Stimulated activated CD4-positive, alpha-beta T cell treated with anti-CD3 and anti-CD28 coated beads, Interleukin-12 subunit alpha, Interleukin-12 subunit beta, amount 100 ng/mL, for 4 hours (primary cell): ENCODE measurements around the gene CCDC70.
"Not testable (repeated sequence)": the region's sequence is repeated elsewhere in the genome, so short reads cannot be mapped to it uniquely, and the experiment has no call there.

Experiments used
- DNase-seq: peaks from one replicate; pipeline ENCODE4 v3.0.0-alpha.2; 2020

CCDC70 gene

GRCh38 chr13:51865838-51866237 lies 4.1 kb downstream of the CCDC70 start:
- DNase-seq: no peak

GRCh38 chr13:51867062-51867461 lies 5.3 kb downstream of the CCDC70 start:
- no peak for DNase-seq

DNA sequence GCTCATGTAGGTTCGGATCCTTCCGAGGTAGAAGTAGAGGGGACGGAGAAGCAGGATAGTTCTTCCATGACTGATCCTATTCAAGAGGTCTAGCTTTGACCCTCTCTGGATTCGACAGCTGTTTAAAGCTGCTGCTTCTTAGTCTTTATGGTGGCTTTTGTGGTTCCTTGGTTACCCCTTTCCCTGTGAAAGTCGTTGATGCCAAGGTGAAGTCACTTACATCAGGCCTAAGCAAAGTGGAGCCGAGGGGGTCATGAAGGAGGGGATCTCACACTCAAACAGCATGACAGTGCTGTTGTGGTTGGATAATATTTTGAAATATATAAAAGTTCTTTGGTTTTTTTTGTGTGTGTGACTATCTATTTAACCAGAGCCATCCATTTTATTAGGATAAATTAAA lies 8.1 kb downstream of the CCDC70 start:
- no peak for DNase-seq

- no peak for DNase-seq
Measured at GRCh38 chr13:51870616-51871015, 8.8 kb downstream of the CCDC70 start.

GRCh38 chr13:51873117-51873798 lies 11.5 kb downstream of the CCDC70 start:
- DNase-seq: no peak

DNA sequence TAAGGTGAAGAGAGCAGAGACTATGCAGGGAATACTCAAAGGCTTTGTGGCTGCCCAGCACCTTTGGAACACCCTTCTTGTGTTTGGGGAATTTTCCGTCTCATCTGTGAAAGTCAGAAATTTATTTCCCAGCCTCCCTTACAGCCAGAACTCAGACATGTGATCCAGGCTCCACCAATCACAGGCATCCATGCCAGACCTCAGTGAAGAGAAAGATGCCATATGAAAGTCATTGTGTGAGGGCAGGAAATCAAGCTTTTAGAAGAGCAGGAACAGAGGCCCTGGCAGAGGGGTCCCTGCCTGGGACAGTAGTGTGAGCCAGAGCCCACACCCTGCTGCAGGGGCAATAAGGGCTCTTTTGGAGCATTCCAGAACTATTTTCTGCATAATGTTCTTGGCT lies 12.1 kb downstream of the CCDC70 start:
- DNase-seq: no peak

GRCh38 chr13:51874651-51875050 lies 12.9 kb downstream of the CCDC70 start:
- no peak for DNase-seq

- no peak for DNase-seq
Measured at GRCh38 chr13:51879133-51879532, 17.4 kb downstream of the CCDC70 start.

GRCh38 chr13:51881296-51881695 lies 19.5 kb downstream of the CCDC70 start:
- no peak for DNase-seq

DNA sequence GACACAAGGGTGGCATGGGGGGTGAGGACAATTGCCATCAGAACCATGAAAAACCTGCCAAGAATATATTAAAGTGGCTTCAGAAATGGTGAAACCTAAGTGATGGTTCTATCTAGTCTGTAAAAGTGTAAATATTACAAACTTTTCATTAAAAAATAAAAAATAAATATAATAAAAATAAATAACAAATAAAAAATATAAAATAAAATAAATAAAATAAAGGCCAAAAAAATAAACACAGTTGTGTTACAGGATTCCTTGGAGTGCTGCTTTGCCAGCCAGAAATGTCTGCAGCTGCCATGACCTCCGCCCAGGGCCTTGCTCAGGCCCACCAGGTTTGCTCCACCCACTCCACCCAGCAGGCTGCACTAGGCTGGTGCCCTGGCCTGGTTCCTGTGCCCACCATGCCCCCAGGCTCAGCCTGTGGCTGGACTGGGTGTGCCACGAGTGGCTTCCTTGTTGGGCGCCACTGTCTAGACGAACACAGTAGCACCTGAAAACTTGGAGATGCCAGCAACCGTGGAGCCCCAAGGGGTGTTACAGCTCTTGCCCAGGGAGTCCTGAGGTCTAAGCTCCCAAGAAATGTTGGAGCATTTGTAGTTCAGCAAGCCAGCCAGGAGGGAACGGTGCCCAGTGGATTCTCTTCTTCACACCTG lies 20.9 kb downstream of the CCDC70 start:
- no peak for DNase-seq

GRCh38 chr13:51883226-51883600 lies 21.4 kb downstream of the CCDC70 start:
- no peak for DNase-seq

GRCh38 chr13:51885651-51886050 lies 23.9 kb downstream of the CCDC70 start:
- DNase-seq: no peak

GRCh38 chr13:51887468-51887867 lies 25.7 kb downstream of the CCDC70 start:
- DNase-seq: no peak

GRCh38 chr13:51892657-51893056 lies 30.9 kb downstream of the CCDC70 start:
- no peak for DNase-seq

DNA sequence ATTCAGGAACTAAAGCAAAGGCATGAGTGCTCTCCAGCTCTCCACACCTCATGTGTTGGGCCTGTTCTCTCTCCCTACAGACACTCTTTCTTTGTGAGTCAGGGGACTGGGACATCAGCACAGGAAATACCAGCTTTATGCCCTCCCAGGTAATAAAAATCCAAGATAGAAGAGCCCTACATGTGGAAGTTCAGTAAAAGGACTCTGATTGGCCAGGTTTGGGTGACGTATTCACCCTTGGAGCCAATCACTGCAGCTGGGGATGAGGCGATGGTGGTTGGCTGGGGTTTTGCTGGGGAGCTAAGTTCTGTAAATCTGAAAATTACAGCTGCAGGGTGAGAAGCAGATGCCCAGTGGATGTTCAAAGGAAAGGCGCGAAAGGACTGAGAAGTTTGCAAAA lies 32.5 kb downstream of the CCDC70 start:
- no peak for DNase-seq

DNA sequence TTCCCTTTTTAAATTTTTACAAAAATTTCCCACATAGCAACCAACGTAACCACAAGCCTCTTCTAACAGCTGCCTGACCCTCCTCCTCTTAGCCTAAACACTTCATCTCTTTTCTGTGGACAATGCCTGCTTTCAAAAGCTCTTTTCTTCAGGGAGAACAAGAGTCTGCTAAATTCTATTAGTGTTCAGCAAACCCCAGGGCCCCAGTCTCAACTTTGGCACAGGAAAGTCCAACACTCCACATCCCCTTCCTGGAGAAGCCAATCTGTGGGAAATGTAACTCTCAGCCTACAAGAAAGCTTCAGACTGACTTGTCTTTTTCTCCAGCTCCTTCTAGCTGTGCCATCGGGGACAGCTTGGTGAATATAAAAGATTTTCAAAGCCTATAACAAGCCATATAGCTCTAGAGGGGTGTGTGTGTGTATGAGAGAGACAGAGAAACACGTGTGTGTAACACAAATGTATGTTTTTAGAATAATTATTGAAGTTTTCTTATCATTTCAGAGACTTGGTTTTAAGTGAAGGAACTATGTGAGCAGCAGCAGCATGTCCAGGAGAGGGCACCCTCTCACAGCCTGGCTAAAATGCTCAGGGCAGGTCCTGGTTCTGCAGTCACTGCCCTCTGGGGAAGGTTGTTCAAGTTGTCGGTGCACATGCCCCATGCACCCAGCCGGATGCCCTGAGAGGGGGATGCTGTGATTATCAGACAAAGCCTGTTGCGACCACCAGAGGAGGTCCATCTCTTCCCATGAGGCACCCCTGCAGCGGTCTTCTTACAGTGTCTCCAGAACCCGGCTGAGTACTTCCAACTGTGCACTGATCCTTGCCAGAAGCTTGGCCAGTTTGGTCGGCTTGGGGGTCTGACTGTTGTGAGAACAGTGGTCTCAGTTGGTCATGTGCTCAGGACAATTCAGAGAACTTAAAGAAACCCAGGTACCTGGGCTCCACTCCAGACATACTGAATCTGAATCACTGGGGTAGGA lies 34.4 kb downstream of the CCDC70 start:
- peak; percentile 34 for DNase-seq

- DNase-seq: no peak
Measured at GRCh38 chr13:51900471-51900870, 38.7 kb downstream of the CCDC70 start.

DNA sequence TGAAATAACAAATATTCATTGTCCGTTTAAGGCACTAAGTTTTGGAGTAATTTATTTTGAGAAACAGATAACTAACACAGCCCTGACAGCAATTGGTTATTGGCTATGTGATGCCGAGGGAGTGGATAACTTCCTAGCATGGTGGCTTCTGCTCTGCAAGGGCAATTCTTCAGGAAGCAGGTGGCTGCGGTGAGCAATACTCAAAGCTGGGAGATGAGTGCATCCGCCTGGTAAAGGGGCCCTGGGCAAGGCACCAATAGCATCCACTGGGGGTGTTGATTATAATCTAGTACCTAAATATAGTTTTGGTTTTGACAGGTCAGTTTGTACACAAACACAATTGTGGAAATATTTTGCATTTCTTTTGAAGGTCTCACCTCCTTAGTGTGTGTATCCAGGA lies 41.0 kb downstream of the CCDC70 start:
- no peak for DNase-seq

DNA sequence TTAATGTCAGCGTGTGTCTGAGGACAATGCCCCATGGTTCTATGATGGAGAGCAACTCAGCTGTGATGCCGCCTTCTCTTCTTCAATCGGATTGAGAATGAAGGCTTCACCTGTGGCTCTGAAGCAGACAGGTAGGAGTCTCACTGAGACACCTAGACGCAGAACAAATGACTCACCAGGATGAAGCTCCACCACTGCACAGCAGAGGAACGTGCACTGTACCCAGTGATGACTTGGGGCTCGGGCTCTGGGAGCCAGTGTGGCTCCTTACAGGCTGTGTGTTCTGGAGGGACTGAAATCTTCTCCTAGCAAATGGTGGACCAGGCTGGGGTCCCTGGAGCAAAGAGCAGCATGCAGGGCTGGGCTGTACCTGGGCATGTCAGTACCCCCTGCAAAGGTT lies 44.0 kb downstream of the CCDC70 start:
- DNase-seq: no peak

- DNase-seq: no peak
Measured at GRCh38 chr13:51906581-51906980, 44.8 kb downstream of the CCDC70 start.

- no peak for DNase-seq
Measured at GRCh38 chr13:51907040-51907732, 45.4 kb downstream of the CCDC70 start.

GRCh38 chr13:51909265-51909664 lies 47.5 kb downstream of the CCDC70 start:
- DNase-seq: not testable (repeated sequence)

DNA sequence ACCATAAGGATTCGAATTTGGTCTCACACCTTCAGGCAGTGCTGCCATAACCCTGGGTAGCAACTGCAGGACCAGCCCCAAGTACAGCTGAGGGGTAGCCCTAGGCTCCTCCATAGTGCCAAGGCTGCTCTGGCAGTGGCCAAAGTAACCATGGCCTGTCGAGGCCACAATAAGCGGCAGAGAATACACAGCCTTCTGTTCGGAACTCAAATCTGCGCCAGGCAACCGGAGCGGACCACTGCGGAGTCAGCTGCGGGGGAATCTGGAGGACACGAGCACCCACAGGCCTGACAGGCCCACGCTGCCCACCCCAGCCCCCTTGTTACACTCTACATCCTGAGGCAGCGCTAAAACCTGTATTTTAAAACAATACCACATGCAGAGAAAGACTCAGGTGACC lies 48.7 kb downstream of the CCDC70 start:
- no peak for DNase-seq
